WTC11 (cell line): ENCODE data around the gene SP9.

Experiments used
- CTCF ChIP-seq: fragments of 200-600 bp; IDR thresholded peaks from 2 replicates; pipeline ENCODE4 v1.8.0; 2022; ENCODE audit warnings: antibody characterized with exemption
- E2F4 ChIP-seq: sonication (generic); formaldehyde crosslinking; IDR thresholded peaks from 2 replicates; pipeline ENCODE4 v1.8.1; 2022; ENCODE audit warnings: low read depth, mild to moderate bottlenecking, moderate library complexity, missing genetic modification reagents, borderline replicate concordance
- ETV6 ChIP-seq: sonication (generic); formaldehyde crosslinking; IDR thresholded peaks from 2 replicates; pipeline ENCODE4 v1.8.1; 2022; ENCODE audit warnings: mild to moderate bottlenecking, missing genetic modification reagents
- MXD4 ChIP-seq: fragments of 250-450 bp; sonication (Bioruptor Pico); IDR thresholded peaks from 2 replicates; pipeline ENCODE4 v1.8.0; 2021; ENCODE audit warnings: mild to moderate bottlenecking, moderate library complexity, borderline replicate concordance
- MYBL2 ChIP-seq: sonication (generic); formaldehyde crosslinking; IDR thresholded peaks from 2 replicates; pipeline ENCODE4 v1.8.1; 2023; ENCODE audit warnings: mild to moderate bottlenecking, moderate library complexity, missing genetic modification reagents
- TEAD4 ChIP-seq: sonication (generic); formaldehyde crosslinking; IDR thresholded peaks from 2 replicates; pipeline ENCODE4 v1.8.0; 2022; ENCODE audit warnings: mild to moderate bottlenecking, missing genetic modification reagents
- ZBTB21 ChIP-seq: sonication (generic); formaldehyde crosslinking; IDR thresholded peaks from 2 replicates; pipeline ENCODE4 v1.8.1; 2023; ENCODE audit warnings: mild to moderate bottlenecking, missing genetic modification reagents, borderline replicate concordance
- ZNF416 ChIP-seq: fragments of 250-450 bp; sonication (Bioruptor Pico); IDR thresholded peaks from 2 replicates; pipeline ENCODE4 v1.9.0; 2021; ENCODE audit warnings: mild to moderate bottlenecking, inconsistent platforms
- TF ChIP-seq, protein P1 (sequence below): sonication (generic); formaldehyde crosslinking; IDR thresholded peaks from 2 replicates; pipeline ENCODE4 v1.8.1; 2022; ENCODE audit warnings: mild to moderate bottlenecking, moderate library complexity, missing genetic modification reagents

GRCh38 chr2:174333017-174333371 lies 1.8 kb upstream of the SP9 start:
- TF ChIP-seq, protein P1, sequence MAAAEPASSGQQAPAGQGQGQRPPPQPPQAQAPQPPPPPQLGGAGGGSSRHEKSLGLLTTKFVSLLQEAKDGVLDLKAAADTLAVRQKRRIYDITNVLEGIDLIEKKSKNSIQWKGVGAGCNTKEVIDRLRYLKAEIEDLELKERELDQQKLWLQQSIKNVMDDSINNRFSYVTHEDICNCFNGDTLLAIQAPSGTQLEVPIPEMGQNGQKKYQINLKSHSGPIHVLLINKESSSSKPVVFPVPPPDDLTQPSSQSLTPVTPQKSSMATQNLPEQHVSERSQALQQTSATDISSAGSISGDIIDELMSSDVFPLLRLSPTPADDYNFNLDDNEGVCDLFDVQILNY (CRISPR knock-in tag) = no peak
- TF ChIP-seq ZBTB21 = no peak
- no peak for TF ChIP-seq ZNF416 (CRISPR knock-in tag)
- no peak for TF ChIP-seq CTCF
- TF ChIP-seq MXD4 (CRISPR knock-in tag) = no peak
- no peak for TF ChIP-seq E2F4 (CRISPR knock-in tag)
- no peak for TF ChIP-seq ETV6 (CRISPR knock-in tag)
- no peak for TF ChIP-seq TEAD4 (CRISPR knock-in tag)
- TF ChIP-seq MYBL2 (CRISPR knock-in tag) = no peak
